ENCODE measurements around the gene VAMP8. TPM values are rescaled to one million over a fixed set of nuclear protein-coding genes. Genes with fewer than 3 reads are reported as not detected.

VAMP8 gene
- total and polyA plus RNA-seq, 2 experiments from 2014 or later, result 15.7 to 39.4 TPM

- no peaks in the 10 kb centered on the region for H3K9me3 ChIP-seq (ENCODE audit: low read depth)
- TF ChIP-seq CTCF (IDR thresholded peaks at IDR 0.05; ENCODE audit: low read depth, low read length), result no peak
- H3K27ac ChIP-seq, result peak overlapping the region; percentile 57
- no peak for DNase-seq (ENCODE audit: low read depth in 1 of 2, low spot score in 1 of 2)
- H3K36me3 ChIP-seq, result peaks cover 54% of the 10 kb centered on the region
- H3K4me3 ChIP-seq, result no peak overlapping the region
- no peaks in the 10 kb centered on the region for H3K27me3 ChIP-seq
- H3K4me1 ChIP-seq (ENCODE audit: low read depth), result peaks cover 3% of the 10 kb centered on the region
Measured at GRCh38 chr2:85545780-85546240, 31.6 kb upstream of the VAMP8 start.

- Histone ChIP-seq H3K36me3 (peaks cover 48% of the 10 kb centered on the region), H3K27ac (peak overlapping the region; percentile 57), H3K27me3 (no peaks in the 10 kb centered on the region), H3K4me1 (ENCODE audit: low read depth) (no peaks in the 10 kb centered on the region), H3K4me3 (no peak overlapping the region), H3K9me3 (ENCODE audit: low read depth) (no peaks in the 10 kb centered on the region)
- TF ChIP-seq CTCF (IDR thresholded peaks at IDR 0.05; ENCODE audit: low read depth, low read length), result no peak
- no peak for DNase-seq (ENCODE audit: low read depth in 1 of 2, low spot score in 1 of 2)
Measured at GRCh38 chr2:85547089-85547858, 30.1 kb upstream of the VAMP8 start.

GRCh38 chr2:85547859-85548607, 29.4 kb upstream of the VAMP8 start:
- TF ChIP-seq CTCF (IDR thresholded peaks at IDR 0.05; ENCODE audit: low read depth, low read length), result no peak
- Histone ChIP-seq H3K27me3 (no peaks in the 10 kb centered on the region), H3K4me1 (ENCODE audit: low read depth) (no peaks in the 10 kb centered on the region), H3K27ac (peak overlapping the region; percentile 40), H3K36me3 (peaks cover 47% of the 10 kb centered on the region), H3K4me3 (no peak overlapping the region), H3K9me3 (ENCODE audit: low read depth) (no peaks in the 10 kb centered on the region)
- DNase-seq (ENCODE audit: low read depth in 1 of 2, low spot score in 1 of 2), result peak in 1 of 2 donors; percentile 42

GRCh38 chr2:85548608-85548900, 28.8 kb upstream of the VAMP8 start:
- H3K27me3 ChIP-seq, result no peaks in the 10 kb centered on the region
- no peaks in the 10 kb centered on the region for H3K9me3 ChIP-seq (ENCODE audit: low read depth)
- DNase-seq (ENCODE audit: low read depth in 1 of 2, low spot score in 1 of 2), result no peak
- no peak overlapping the region for H3K4me3 ChIP-seq
- no peaks in the 10 kb centered on the region for H3K4me1 ChIP-seq (ENCODE audit: low read depth)
- H3K36me3 ChIP-seq, result peaks cover 41% of the 10 kb centered on the region
- TF ChIP-seq CTCF (IDR thresholded peaks at IDR 0.05; ENCODE audit: low read depth, low read length), result no peak
- H3K27ac ChIP-seq, result peak overlapping the region; percentile 40

GRCh38 chr2:85549095-85549494, 28.3 kb upstream of the VAMP8 start:
- no peak for TF ChIP-seq CTCF (IDR thresholded peaks at IDR 0.05; ENCODE audit: low read depth, low read length)
- Histone ChIP-seq H3K4me1 (ENCODE audit: low read depth) (no peaks in the 10 kb centered on the region), H3K27me3 (no peaks in the 10 kb centered on the region), H3K27ac (no peak overlapping the region), H3K9me3 (ENCODE audit: low read depth) (no peaks in the 10 kb centered on the region), H3K36me3 (peaks cover 42% of the 10 kb centered on the region), H3K4me3 (no peak overlapping the region)
- no peak for DNase-seq (ENCODE audit: low read depth in 1 of 2, low spot score in 1 of 2)

Data from cardiac muscle cell (in vitro differentiated cells and primary cell).